Activated CD4-positive, alpha-beta T cell treated with anti-CD3 and anti-CD28 coated beads, Interleukin-2, amount 50 U/mL, for 16 hours (primary cell): ENCODE results near the gene ANGEL1.

ENCODE experiments used
- DNase-seq: peaks from one replicate; pipeline ENCODE4 v3.0.0-alpha.2; 2020

ANGEL1 gene

GRCh38 chr14:76763096-76764041, 49.3 kb downstream of the ANGEL1 start:
- DNase-seq, result no peak

- no peak for DNase-seq
These were observed 50.1 kb downstream of the ANGEL1 start for GRCh38 chr14:76762411-76763095.

GRCh38 chr14:76761960-76762410, 50.7 kb downstream of the ANGEL1 start:
- no peak for DNase-seq

GRCh38 chr14:76761136-76761959, 51.3 kb downstream of the ANGEL1 start, which contains the start of gene VASH1:
Gene VASH1, plus strand, starts transcription at chr14:76761468. Its CDS starts 1,354 bp downstream, at chr14:76762822.
- peak; percentile 71 for DNase-seq

- no peak for DNase-seq
These were observed 52.1 kb downstream of the ANGEL1 start for GRCh38 chr14:76760331-76761135.

GRCh38 chr14:76759589-76759988, 53.1 kb downstream of the ANGEL1 start:
- DNase-seq, result no peak

GRCh38 chr14:76756371-76756750, 56.3 kb downstream of the ANGEL1 start:
- DNase-seq, result no peak

- no peak for DNase-seq
These were observed 56.9 kb downstream of the ANGEL1 start for GRCh38 chr14:76755610-76756370.

- DNase-seq, result no peak
These were observed 58.1 kb downstream of the ANGEL1 start for GRCh38 chr14:76754586-76754985.

GRCh38 chr14:76753541-76754198, 59.0 kb downstream of the ANGEL1 start:
- no peak for DNase-seq

GRCh38 chr14:76752744-76753143, 59.9 kb downstream of the ANGEL1 start:
- no peak for DNase-seq

- DNase-seq, result no peak
These were observed 69.7 kb downstream of the ANGEL1 start for GRCh38 chr14:76742966-76743365.

- DNase-seq, result no peak
These were observed 70.5 kb downstream of the ANGEL1 start for GRCh38 chr14:76742185-76742584.

- DNase-seq, result no peak
These were observed 71.6 kb downstream of the ANGEL1 start for GRCh38 chr14:76741074-76741473.
